Stimulated activated CD4-positive, alpha-beta T cell treated with anti-CD3 and anti-CD28 coated beads, TNF-alpha, amount 100 ng/mL, for 48 hours (primary cell): ENCODE data around the gene ARHGAP28.

Experiments
- DNase-seq, 3 donors: peaks; one replicate each; pipeline ENCODE4 v3.0.0-alpha.2; 2020; ENCODE audit warnings: low read depth in 3 of 3

The ARHGAP28 gene

DNA sequence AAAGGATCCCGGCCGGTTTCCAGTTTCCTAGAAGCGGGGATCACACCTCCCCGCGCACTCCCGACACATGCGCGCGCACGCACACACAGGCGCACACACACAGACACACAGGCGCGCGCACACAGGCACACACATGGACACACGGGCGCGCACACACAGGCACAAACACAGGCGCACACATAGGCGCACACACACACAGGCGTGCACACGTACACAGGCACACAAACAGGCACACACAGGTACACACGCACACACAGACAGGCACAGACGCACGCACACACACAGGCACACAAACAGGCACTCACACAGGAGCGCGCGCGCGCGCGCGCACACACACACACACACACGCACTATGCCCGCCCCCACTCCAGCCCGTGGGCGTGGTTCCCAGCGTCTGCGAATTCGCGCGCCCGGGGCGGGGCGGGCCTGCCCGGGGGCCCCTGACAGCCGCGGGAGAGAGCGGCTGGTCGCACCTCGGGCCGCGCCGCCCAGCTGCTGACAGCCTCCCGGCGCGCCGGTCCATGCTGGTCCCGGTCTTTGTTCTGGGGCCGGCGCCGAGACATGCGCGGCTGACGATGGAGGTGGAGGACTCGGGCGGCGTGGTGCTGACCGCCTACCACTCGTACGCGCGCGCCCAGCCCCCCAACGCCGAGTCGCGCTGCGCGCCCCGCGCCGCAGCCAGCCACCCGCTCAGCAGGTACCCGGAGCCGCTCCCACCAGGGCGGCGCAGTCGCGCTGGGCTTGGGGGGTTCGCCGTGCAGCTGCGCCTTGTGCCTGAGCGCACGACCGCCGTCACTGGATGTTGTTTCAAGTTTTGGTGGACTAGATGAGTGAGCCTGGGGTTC, at the start of gene ARHGAP28:
ARHGAP28 (plus strand) TSS at position 470 of the 845 bp plus-strand sequence; CDS start at position 576, 106 bp downstream.
- peak in 1 of 3 donors; percentile 1 for DNase-seq

DNA sequence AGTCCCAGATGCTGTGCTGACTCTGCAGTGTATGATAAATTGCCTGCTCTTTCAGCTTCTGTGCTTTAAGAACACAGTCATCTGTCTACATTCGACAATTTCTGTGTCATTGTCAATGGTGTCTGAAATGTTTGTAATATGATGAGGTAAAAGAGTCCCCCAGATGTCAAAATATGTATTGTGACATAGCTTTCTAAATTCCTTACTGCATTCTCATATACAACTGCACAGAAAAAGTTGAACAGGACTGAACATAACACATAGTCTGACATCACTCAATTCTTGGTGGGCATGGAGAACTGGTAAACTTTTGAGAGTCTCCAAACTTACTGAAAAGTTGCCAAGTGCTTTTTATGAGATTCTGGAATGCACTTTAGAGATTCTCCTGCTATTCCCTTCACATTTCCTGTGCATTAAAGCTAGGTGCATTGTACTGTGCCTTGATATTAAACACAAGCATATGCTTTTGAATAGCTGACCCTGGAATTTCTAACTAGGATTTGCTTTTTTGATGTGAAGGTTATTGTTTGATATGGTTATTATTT, 48.1 kb upstream of the ARHGAP28 start:
- DNase-seq: no peak

- no peak for DNase-seq
These were observed 46.9 kb upstream of the ARHGAP28 start for GRCh38 chr18:6682437-6683111.

DNA sequence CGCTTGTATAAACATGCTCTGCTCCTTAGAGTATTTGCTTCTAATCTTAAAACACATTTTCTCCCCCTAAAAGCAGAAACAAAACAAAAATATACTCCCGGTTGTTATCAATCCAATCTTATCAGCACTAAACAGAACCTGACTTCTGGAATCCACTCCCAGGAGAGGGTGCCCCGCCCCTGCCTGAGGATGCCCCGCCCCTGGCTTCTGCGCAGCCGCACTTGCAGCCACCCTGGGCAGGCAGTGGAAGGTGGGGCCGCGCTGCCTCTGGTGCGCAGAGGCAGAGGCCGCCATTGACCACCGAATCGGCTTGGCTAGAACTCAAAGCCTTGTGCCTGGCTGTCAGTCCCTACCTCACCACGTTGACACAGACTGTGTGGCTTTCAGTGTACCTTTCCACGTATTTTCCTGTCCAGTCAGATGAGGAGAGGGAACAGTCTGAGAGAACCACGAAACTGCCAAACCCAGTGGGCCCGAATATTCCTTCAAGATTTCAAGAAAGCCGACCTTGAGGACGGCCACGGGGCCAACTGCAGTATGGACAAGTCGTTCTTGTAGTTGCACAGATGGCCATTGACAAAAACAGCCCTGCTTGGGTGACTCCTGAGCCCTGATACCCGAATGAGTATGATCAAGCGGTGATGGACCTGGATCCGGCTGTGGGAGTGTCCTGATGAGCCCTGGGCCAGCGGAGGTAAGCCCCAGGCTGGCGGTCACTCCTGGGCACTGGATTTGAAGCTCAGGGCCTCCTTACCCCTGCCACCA, 46.2 kb upstream of the ARHGAP28 start:
- DNase-seq: no peak

DNA sequence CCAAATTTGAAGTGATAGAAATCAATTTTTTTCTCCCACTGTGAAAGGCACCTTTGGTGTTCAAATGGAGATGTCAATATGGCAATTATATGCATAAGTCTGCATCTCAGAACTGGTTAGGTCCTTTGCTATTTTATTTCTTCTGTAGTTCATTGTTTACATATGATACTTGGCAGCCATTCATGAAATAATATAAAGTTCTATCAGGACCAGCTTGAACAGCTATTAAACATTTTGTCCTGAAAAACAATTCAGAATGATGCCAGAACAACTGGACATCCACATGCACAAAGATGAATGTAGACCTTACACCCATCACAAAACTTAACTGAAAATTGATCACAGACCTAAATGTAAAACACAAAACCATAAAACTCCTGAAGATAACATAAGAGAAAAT, 41.8 kb upstream of the ARHGAP28 start:
- no peak for DNase-seq

GRCh38 chr18:6708890-6709289, 20.6 kb upstream of the ARHGAP28 start:
- no peak for DNase-seq

DNA sequence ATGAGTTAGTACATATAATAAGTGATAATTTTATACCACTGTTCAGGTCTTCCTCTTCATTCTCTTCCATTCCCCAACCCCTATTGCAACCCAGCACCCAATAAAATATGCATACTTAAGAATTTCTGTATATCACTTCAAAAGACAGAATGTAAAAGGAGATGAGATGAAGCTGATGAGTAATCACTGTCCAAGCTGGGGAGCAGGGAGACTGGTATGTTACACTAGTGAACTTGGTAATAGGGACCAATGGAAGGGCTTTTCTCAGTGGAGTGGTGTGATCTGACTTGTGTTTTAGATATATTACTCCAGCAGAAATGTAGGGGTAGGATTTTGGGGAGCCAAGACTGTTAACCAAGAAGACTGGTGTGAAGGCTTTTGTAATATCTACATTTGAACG, 18.0 kb upstream of the ARHGAP28 start:
- no peak for DNase-seq

- no peak for DNase-seq
These were observed 17.1 kb upstream of the ARHGAP28 start for GRCh38 chr18:6712401-6712800.

DNA sequence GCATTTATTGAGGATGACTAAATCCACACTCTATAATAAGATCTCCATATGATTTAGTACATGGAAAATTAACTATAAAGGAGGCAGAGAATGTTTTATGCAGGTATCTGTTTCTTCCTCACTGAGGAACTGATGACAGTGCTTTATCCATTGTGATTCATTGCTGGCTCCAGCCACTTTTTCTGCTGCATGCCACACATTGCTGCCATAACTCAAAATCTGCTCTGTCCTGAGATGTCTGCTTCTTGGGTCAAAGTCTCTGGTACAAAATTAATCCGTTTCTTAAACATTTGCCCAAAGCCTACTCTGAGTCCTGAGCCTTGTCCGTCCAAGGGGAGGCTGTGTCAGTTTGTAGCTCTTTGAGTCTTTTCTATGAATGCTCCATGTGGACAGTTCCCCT, 15.5 kb upstream of the ARHGAP28 start:
- no peak for DNase-seq

DNA sequence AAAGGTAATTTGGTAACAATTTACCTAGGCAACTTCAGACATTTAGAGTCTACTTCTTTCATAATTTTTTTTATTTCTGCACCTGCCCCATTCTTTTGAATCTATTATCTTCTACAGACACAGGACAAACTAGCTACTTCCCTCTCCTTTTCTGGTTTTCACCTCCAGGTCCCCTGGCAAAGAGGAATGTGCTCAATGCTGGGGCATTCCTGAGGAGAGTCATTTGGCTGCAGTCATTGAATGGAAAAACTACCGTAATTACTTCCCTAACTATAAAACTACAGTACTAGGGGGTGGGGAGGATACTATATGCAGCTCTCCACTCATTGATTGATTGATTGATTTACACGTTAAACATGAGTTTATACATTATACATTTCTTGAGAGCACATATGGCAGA, 11.2 kb upstream of the ARHGAP28 start:
- DNase-seq: no peak

DNA sequence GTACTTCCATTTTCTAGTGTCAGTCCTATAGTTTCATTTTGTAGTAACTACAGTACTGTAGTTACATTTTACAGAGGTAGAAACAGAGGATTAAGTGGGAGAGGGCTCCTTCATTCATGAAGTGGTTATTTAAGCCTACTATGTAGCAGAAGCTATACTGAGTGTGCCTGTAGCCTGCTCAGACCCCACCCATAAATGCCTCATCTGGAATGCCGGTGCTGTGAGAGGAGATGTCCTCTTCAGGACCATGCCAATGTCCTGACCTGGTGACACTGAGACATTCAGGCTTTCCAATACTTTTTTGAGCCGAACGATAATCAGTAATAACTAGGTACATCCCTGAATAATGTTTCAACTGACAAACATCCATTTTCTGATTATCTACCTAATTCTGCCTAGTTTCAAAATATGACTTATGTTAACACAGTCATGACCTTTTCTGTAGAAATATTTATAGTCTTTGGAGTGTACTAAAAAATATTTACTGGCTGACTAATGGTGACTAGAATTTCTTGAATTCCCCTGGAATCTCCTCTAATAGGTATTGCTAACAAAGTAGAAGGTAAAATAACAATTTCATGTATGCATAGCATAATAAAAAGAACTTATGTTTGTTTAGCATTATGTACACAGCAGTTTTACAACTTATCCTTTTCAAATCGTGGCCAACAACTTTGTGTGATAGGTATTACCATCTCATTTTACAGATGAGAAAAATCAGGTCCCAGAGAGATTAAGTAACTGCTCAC, 10.2 kb upstream of the ARHGAP28 start:
- no peak for DNase-seq

GRCh38 chr18:6719910-6720683, 9.4 kb upstream of the ARHGAP28 start:
- no peak for DNase-seq

- DNase-seq: no peak
These were observed 7.8 kb upstream of the ARHGAP28 start for GRCh38 chr18:6721755-6722154.

DNA sequence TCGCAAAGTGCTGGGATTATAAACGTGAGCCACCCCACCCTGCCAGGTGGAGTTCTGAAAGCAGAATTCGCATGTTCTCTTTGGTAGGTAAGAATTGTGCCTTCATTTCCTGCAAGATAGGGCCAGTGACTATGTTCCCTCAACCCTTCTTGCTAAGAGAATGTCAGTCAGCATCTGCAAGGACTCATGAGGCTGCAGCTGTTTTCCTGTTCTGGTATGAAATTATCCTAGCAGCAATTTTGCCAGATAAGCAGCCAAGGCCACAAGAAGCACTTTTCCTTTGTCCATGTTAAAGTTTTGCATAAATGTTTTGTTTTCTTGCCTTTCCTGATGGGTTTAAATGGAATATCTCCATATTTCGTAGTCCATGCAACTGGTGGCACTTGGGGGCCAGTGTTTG, 6.8 kb upstream of the ARHGAP28 start:
- no peak for DNase-seq

DNA sequence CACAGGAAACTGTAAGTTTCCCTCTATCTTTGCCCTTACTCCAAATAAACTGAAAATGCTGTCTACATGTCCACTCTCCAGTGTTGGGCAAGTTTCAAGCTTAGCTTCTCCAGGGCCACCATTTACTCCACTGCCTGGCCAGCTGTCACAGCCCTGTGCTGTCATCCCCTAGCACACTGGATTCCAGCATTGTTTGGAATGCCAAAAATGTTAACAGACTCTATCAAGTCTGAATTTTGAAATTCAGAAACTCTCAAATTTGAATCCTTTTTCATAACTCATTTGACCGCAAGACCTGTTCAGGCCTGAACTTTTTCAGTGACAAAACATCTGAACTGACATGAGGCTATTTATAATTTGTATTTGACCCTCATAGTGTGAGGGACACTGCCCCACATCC, 5.2 kb upstream of the ARHGAP28 start:
- DNase-seq: no peak

DNA sequence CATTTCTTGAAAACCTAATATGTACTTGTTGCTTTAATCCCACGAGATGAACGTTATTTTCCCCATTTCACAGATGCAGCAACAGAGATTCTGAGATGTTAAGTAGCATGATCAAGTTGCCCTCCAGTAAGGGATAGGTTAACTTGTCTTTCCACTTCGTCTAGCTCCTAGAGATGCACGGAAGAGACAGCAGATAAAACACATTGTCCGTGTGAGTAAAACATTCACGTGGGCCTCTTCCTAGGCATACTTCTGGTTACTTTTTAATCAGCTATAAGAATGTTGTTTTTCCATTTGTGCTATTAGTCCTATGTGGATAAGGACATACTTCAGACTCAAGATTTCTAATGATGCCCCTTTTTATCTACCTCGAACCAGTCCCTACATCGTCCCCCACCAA, 1.2 kb upstream of the ARHGAP28 start:
- no peak for DNase-seq

- no peak for DNase-seq
These were observed 688 bp upstream of the ARHGAP28 start for GRCh38 chr18:6728809-6729246.

GRCh38 chr18:6730416-6731221, 1.1 kb downstream of the ARHGAP28 start:
- no peak for DNase-seq

GRCh38 chr18:6731222-6731596, 1.7 kb downstream of the ARHGAP28 start:
- DNase-seq: no peak

GRCh38 chr18:6732952-6733351, 3.4 kb downstream of the ARHGAP28 start:
- no peak for DNase-seq
